Endothelial cell (in vitro differentiated cells): ENCODE results near the gene CCDC182. TPM values are rescaled to one million over a fixed set of nuclear protein-coding genes. Genes with fewer than 3 reads are reported as not detected.

Experiments
- DNase-seq: peaks from one replicate; pipeline ENCODE4 v3.0.0; 2021; ENCODE audit warnings: low spot score
- H3K27ac Mint-ChIP-seq: one replicate; pipeline ENCODE4 v1.8.0; 2021; ENCODE audit warnings: mixed read lengths, inconsistent platforms; ENCODE audit not compliant: unreplicated experiment
- H3K27me3 Mint-ChIP-seq: one replicate; pipeline ENCODE4 v1.8.0; 2021; ENCODE audit warnings: mild to moderate bottlenecking, moderate library complexity, mixed read lengths, inconsistent platforms; ENCODE audit not compliant: unreplicated experiment
- H3K36me3 Mint-ChIP-seq: one replicate; pipeline ENCODE4 v1.8.0; 2021; ENCODE audit warnings: mild to moderate bottlenecking, low read depth, mixed read lengths, inconsistent platforms; ENCODE audit not compliant: unreplicated experiment
- H3K4me1 Mint-ChIP-seq: one replicate; pipeline ENCODE4 v1.8.0; 2021; ENCODE audit warnings: mild to moderate bottlenecking, mixed read lengths, inconsistent platforms; ENCODE audit not compliant: unreplicated experiment
- H3K4me3 Mint-ChIP-seq: one replicate; pipeline ENCODE4 v1.8.0; 2021; ENCODE audit warnings: mild to moderate bottlenecking, mixed read lengths, inconsistent platforms; ENCODE audit not compliant: unreplicated experiment
- H3K9me3 Mint-ChIP-seq: one replicate; pipeline ENCODE4 v1.8.0; 2021; ENCODE audit warnings: mixed read lengths, inconsistent platforms; ENCODE audit not compliant: unreplicated experiment
- total RNA-seq: library from RNA; stranded (reverse); fragmentation: NEBNext Ultra II Directional; extraction: Animal tissue kit (Norgen Biotek cat#: 25700); gene quantifications from one replicate; pipeline ENCODE4 v1.2.1, GENCODE V29; 2021; ENCODE audit not compliant: unreplicated experiment
- TF ChIP-seq, protein P1 (sequence below): fragments of 200-600 bp; sonication (generic); IDR thresholded peaks from one replicate; pipeline ENCODE4 v1.5.0; 2021; ENCODE audit warnings: antibody characterized with exemption; ENCODE audit not compliant: unreplicated experiment

Gene CCDC182
- total RNA-seq, 1 donor from 2014 or later, result not detected

- TF ChIP-seq, protein P1, sequence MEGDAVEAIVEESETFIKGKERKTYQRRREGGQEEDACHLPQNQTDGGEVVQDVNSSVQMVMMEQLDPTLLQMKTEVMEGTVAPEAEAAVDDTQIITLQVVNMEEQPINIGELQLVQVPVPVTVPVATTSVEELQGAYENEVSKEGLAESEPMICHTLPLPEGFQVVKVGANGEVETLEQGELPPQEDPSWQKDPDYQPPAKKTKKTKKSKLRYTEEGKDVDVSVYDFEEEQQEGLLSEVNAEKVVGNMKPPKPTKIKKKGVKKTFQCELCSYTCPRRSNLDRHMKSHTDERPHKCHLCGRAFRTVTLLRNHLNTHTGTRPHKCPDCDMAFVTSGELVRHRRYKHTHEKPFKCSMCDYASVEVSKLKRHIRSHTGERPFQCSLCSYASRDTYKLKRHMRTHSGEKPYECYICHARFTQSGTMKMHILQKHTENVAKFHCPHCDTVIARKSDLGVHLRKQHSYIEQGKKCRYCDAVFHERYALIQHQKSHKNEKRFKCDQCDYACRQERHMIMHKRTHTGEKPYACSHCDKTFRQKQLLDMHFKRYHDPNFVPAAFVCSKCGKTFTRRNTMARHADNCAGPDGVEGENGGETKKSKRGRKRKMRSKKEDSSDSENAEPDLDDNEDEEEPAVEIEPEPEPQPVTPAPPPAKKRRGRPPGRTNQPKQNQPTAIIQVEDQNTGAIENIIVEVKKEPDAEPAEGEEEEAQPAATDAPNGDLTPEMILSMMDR, result peak; percentile 61
- DNase-seq, result peak; percentile 28
- Mint-ChIP-seq H3K27me3 (peaks cover 7% of the 10 kb centered on the region), H3K4me3 (no peak overlapping the region), H3K27ac (no peak overlapping the region), H3K36me3 (no peaks in the 10 kb centered on the region), H3K4me1 (peaks cover 32% of the 10 kb centered on the region), H3K9me3 (peaks cover 4% of the 10 kb centered on the region)
Observed at GRCh38 chr17:57747221-57748017, 2.3 kb upstream of the CCDC182 start.

DNA sequence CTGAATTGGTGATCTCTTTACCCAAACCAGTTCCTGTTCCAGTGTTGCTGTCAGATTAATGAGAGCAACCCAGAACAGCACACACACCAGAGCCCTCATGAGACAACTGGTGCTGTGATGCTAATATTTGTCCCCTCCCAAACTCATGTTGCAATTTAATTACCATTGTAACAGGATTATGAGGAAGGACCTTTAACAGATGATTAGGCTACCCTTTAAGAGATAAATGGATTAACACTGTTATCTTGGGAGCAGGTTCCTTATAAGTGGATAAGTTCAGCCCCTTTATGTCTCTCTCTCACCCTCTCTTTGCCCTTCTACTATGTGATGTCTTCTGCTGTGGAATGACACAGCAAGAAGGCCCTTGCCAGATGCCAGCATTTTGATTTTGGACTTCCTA is 1.1 kb upstream of the CCDC182 start:
- Mint-ChIP-seq H3K4me3 (no peak overlapping the region), H3K9me3 (peaks cover 4% of the 10 kb centered on the region), H3K27me3 (peaks cover 7% of the 10 kb centered on the region), H3K27ac (no peak overlapping the region), H3K4me1 (peaks cover 21% of the 10 kb centered on the region), H3K36me3 (no peaks in the 10 kb centered on the region)
- DNase-seq, result no peak
- TF ChIP-seq, protein P1, result no peak

GRCh38 chr17:57744195-57745170 is 616 bp downstream of the CCDC182 start:
- Mint-ChIP-seq H3K4me3 (no peak overlapping the region), H3K27me3 (peaks cover 2% of the 10 kb centered on the region), H3K36me3 (no peaks in the 10 kb centered on the region), H3K27ac (no peak overlapping the region), H3K9me3 (peaks cover under 1% of the 10 kb centered on the region), H3K4me1 (peaks cover 4% of the 10 kb centered on the region)
- TF ChIP-seq, protein P1, result no peak
- no peak for DNase-seq

- TF ChIP-seq, protein P1, result no peak
- no peak overlapping the region for H3K27ac Mint-ChIP-seq
- no peak overlapping the region for H3K4me3 Mint-ChIP-seq
- H3K9me3 Mint-ChIP-seq, result no peaks in the 10 kb centered on the region
- DNase-seq, result no peak
- no peaks in the 10 kb centered on the region for H3K4me1 Mint-ChIP-seq
- peaks cover 2% of the 10 kb centered on the region for H3K27me3 Mint-ChIP-seq
- no peaks in the 10 kb centered on the region for H3K36me3 Mint-ChIP-seq
Observed at GRCh38 chr17:57740235-57740528, 4.9 kb downstream of the CCDC182 start.
